ENCODE data around the gene ZBTB8A.
"Not testable (repeated sequence)": the region's sequence is repeated elsewhere in the genome, so short reads cannot be mapped to it uniquely, and the experiment has no call there.

Gene ZBTB8A

GRCh38 chr1:32538887-32539583, at the start of gene ZBTB8A:
Gene ZBTB8A (plus strand): TSS chr1:32539427. CDS start chr1:32592932, 53,505 bp downstream.
- DNase-seq: no peak

DNA sequence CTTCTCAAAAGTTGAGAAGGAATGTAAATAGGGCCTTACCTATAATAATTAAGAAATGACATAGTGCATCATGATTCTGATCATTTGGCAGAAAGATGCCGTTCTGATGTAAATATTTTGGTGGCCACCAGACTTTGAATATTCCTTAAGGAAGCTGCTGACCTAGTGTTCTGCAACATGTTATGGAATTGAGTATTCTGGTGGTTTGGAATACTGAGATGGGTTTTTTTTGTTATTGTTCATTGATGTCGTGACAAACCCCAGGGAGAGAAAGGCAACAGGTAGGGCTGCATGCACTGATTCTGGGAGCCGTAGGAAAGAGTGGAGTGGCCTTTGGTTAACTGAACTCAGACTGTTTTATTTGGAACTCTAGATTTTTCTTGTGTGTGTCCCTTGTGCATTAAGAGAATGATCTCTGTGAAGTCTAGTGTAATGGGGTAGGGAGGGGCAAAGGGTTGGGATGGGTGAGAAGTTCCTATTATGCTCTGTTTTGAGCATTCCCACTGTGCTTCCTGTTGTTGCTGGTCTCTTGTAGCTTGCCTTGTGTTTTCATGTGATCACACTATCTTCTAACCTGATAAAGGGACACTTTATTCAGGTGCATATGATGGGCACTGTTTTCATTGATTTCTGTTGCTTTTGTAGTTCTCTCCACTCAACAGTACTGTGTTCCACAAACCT, 49.3 kb upstream of the ZBTB8A start:
- DNase-seq: no peak

DNA sequence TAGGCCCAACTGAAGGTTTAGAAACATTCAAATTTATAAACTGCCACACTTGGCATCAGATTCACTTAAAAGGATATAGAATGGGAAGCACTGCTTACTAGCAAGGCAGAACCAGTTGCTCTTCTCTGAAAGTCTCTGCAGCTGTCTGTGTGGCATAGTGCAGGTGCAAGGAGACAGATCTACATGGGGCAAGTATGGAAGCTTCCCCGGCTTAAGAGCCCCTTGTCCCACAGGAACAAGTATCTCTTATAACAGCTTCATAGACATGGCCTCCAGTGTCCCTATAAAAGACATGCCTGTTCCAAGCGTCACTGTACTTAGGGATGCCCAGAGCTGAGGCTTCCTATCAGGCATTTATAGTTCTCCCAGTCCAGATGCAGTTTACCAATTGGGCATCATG, 47.8 kb upstream of the ZBTB8A start:
- no peak for DNase-seq

- no peak for DNase-seq
Observed at GRCh38 chr1:32494196-32494595, 45.0 kb upstream of the ZBTB8A start.

DNA sequence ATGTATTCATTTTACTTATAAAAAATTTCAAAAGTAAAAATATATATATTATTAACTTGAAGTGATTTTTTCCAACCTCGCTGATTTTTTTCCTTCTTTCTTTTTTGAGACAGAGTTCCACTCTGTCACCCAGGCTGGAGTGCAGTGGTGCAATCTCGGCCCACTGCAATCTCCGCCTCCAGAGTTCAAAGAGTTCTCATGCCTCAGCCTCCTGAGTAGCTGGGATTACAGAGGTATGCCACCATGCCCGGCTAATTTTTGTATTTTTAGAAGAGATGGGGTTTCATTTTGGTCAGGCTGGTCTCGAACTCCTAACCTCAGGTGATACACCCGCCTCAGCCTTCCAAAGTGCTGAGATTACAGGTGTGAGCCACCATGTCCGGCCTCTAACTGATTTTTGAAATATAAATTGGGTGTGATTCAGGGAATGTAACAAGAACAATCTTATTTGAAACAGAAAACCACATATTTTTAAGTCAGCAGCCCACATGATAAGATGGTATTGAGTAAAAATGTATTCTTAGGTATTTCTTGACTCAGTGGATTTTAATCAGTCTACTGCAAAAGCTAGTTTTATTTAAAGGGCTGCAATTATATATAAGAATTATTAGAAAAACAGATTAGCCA, 44.4 kb upstream of the ZBTB8A start:
- DNase-seq: no peak

DNA sequence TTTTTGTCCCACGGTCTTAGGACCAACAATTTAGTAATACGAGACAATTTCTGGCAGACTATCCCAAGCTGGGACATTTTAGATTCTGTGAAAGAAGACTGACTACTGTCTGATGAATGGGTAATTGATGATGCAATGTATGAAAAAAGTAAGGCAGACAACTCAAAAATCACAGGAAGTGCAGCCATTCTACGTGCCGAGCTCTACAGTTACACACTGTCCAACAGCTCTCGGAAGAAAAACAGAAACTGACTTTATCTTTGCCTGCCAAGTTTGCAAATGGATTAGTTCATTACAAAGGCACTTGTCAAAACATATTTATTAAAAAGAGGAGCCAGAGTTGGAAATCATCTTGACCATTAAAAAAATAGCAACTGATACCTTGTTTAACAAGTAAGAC, 43.1 kb upstream of the ZBTB8A start:
- no peak for DNase-seq

- DNase-seq: no peak
Observed at GRCh38 chr1:32498751-32499150, 40.5 kb upstream of the ZBTB8A start.

- DNase-seq: no peak
Observed at GRCh38 chr1:32500387-32501209, 38.6 kb upstream of the ZBTB8A start.

- DNase-seq: no peak
Observed at GRCh38 chr1:32501865-32502264, 37.4 kb upstream of the ZBTB8A start.

DNA sequence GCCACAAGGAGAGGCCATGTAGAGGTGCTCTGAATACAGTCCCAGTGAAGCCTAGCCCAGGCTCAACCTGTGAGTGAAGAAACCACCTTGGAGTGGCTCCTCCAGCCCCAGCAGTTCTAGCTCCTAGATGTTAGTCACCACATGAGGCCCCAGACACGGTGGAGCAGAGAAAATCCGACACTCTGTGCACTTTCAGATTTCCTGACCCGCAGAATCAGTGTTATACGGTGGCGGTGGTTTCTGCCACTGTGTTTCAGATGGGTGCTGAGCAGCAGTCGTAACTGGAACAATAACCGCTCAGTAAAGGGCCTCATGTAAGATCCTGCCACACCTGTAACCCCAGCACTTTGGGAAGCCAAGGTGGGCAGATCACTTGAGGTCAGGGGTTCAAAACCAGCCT, 36.1 kb upstream of the ZBTB8A start:
- no peak for DNase-seq

GRCh38 chr1:32507021-32507420, 32.2 kb upstream of the ZBTB8A start:
- DNase-seq: no peak

DNA sequence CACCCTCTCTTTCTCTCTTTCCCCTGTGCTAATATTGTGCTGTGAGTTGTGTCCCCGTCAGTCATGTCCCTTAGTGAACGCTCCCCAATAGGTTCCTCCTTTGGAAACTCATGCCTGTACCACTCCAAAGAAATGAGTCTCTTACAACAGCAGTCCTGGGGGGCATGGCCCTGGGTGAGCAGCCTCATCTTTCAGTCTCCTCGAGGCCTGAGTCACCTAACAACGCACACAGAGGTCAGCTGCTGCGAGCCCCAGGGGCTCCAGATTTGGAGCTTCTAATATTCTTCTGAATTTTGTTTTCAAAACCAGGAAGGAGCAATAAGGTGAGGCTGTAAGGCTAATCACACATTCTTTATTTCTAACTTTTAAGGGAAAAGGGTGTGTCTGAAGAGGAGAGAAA, 30.5 kb upstream of the ZBTB8A start:
- no peak for DNase-seq

DNA sequence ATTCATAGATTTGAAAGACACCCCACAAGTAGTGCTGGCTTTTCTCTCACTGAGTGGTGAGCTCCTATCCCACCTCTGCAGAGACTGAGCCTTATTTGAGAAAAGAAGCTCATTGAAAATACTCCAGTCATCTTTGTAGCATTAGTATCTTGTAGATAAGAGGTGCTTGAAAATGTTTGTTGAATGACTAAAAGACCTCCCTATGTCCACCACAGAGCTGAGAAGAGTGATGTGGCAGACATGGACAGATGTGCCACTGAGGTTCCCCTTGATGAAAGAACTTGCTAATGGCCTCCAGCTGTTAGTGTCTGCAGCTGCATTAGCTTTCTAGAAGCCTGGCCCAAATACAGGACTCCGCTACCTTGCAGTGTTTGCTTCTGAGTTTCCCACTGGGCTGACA, 29.3 kb upstream of the ZBTB8A start:
- DNase-seq: no peak

DNA sequence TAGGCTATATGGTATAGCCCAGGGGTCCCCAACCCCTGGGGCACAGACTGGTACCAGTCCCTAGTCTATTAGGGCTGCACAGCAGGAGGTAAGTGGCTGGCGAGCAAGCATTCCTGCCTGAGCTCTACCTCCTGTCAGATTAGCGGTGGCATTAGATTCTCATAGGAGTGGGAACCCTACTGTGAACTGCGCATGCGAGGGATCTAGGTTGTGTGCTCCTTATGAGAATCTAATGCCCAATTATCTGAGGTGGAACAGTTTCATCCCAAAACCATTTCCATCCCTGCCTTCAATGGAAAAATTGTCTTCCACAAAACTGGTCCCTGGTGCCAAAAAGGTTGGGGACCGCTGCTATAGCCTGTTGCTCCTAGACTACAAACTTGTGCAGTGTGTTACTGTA, 22.8 kb upstream of the ZBTB8A start:
- no peak for DNase-seq

DNA sequence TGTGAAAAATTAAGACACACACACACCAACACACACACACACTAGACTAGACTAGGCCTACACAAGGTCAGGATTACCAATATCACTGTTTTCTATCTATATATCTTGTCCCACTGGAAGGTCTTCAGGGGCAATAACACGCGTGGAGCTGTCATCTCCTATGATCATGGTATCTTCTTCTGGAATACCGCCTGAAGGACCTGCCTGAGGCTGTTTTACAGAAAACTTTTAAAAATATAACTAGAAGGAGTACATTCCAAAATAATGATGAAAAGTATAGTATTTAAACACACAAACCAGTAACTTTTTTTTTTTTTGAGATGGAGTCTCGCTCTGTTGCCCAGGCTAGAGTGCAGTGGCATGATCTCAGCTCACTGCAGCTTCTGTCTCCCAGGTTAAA, 20.3 kb upstream of the ZBTB8A start:
- DNase-seq: no peak

GRCh38 chr1:32521165-32521564, 18.1 kb upstream of the ZBTB8A start:
- DNase-seq: no peak

DNA sequence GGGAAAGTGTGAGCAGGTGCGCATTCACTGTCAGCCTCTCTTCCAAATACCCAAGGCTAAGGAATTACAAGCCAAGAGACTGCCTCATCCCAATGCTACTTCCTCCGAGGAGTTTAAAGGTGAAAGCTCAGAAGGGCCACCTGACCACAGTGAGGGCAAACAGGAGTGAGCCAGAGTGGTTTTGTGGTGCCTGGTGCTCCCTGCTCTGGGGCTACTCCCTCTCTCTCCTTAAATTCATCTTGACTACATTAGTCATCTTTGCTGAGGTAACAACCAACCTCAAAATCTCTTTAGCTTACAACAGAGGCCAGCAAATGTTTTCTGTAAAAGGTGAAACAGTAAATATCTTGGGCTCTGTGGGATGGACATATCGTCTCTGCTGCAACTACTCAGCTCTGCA, 14.2 kb upstream of the ZBTB8A start:
- DNase-seq: no peak

- no peak for DNase-seq
Observed at GRCh38 chr1:32525661-32526444, 13.4 kb upstream of the ZBTB8A start.

DNA sequence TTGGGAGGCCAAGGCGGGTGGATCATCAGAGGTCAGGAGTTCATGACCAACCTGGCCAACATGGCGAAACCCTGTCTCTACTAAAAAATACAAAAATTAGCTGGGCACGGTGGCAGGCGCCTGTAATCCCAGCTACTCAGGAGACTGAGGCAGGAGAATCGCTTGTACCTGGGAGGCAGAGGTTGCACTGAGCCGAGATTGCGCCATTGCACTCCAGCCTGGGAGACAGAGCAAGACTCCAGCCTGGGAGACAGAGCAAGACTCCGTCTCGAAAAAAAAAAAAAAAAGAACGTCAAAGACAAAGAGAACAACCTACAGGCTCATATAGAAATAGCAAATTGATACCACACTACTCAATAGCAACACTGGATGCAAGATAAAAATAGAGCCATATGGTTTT, 10.7 kb upstream of the ZBTB8A start:
- not testable (repeated sequence) for DNase-seq

GRCh38 chr1:32533792-32534327, 5.4 kb upstream of the ZBTB8A start:
- no peak for DNase-seq

DNA sequence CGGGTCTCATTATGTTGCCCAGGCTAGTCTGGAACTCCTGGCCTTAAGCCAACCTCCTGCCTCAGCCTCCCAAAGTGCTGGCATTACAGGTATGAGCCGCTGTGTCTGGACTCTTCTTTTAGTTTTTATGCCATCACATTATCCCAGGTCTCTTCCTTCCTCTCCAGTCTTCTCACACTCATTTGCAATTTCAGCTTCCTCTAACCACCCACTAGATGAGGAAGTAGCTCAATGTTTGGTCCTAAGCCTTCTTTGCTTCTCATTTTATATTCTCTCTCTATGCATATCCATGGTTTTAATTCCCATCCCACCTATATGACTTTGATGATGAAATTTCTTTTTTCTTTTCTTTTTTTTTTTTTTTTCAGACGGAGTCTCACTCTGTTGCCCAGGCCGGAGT, 3.1 kb upstream of the ZBTB8A start:
- no peak for DNase-seq

GRCh38 chr1:32536764-32537163, 2.5 kb upstream of the ZBTB8A start:
- no peak for DNase-seq

Measured in NK-92 treated with Interleukin-12 subunit alpha and Interleukin-12 subunit beta, amount 100 ng/mL, for 24 hours (cell line).